Osteoblast (primary cell): ENCODE data around the gene ZMYND19. TPM values are rescaled to one million over a fixed set of nuclear protein-coding genes. Genes with fewer than 3 reads are reported as not detected.

ENCODE experiments used
- DNase-seq: peaks from one replicate; pipeline ENCODE4 v3.0.0; 2011; ENCODE audit warnings: low spot score, mixed read lengths; ENCODE audit not compliant: insufficient read length; ENCODE audit errors: missing footprints
- H2AFZ ChIP-seq: 2 replicates; pipeline ENCODE4 v1.6.0; 2011; ENCODE audit warnings: mild to moderate bottlenecking, low read length
- H3K27ac ChIP-seq: 2 replicates; pipeline ENCODE4 v1.5.1; 2011; ENCODE audit warnings: mild to moderate bottlenecking, low read depth, low read length, moderate library complexity
- H3K27me3 ChIP-seq: 2 replicates; pipeline ENCODE4 v1.6.0; 2012; ENCODE audit warnings: mild to moderate bottlenecking, control low read depth, inconsistent platforms, low read length, moderate library complexity; ENCODE audit not compliant: insufficient read depth
- H3K36me3 ChIP-seq: 2 replicates; pipeline ENCODE4 v1.5.1; 2011; ENCODE audit warnings: mild to moderate bottlenecking, low read length, control low read depth, moderate library complexity; ENCODE audit not compliant: insufficient read depth
- H3K4me1 ChIP-seq: 2 replicates; pipeline ENCODE4 v1.5.1; 2011; ENCODE audit warnings: mild to moderate bottlenecking, low read length, control low read depth, moderate library complexity; ENCODE audit not compliant: insufficient read depth
- H3K4me2 ChIP-seq: 2 replicates; pipeline ENCODE4 v1.6.0; 2011; ENCODE audit warnings: mild to moderate bottlenecking, low read length; ENCODE audit not compliant: insufficient read depth
- H3K4me3 ChIP-seq: fragments of 200-600 bp; sonication (generic); 3 replicates; pipeline ENCODE4 v1.5.1; 2012; ENCODE audit warnings: mild to moderate bottlenecking, low read length, inconsistent platforms; ENCODE audit not compliant: insufficient read depth
- H3K79me2 ChIP-seq: 2 replicates; pipeline ENCODE4 v1.6.0; 2012; ENCODE audit warnings: mild to moderate bottlenecking, low read length, control low read depth, inconsistent platforms; ENCODE audit not compliant: insufficient read depth
- H3K9me3 ChIP-seq: 2 replicates; pipeline ENCODE4 v1.5.1; 2011; ENCODE audit warnings: low read depth, low read length, control low read depth
- H4K20me1 ChIP-seq: 2 replicates; pipeline ENCODE4 v1.6.0; 2012; ENCODE audit warnings: mild to moderate bottlenecking, low read length, control low read depth; ENCODE audit not compliant: insufficient read depth
- total RNA-seq: library from RNA; depleted of rRNA; stranded (reverse); fragments of >200 nt; gene quantifications from 2 replicates; pipeline ENCODE4 v1.2.3, GENCODE V29; 2012
- TF ChIP-seq, protein P1 (sequence below): IDR thresholded peaks from 2 replicates; pipeline ENCODE4 v1.5.1; 2011; ENCODE audit warnings: mild to moderate bottlenecking, low read depth, low read length, moderate library complexity; ENCODE audit errors: extremely low read depth

Gene ZMYND19
- total RNA-seq, 1 donor: 10.5 TPM

DNA sequence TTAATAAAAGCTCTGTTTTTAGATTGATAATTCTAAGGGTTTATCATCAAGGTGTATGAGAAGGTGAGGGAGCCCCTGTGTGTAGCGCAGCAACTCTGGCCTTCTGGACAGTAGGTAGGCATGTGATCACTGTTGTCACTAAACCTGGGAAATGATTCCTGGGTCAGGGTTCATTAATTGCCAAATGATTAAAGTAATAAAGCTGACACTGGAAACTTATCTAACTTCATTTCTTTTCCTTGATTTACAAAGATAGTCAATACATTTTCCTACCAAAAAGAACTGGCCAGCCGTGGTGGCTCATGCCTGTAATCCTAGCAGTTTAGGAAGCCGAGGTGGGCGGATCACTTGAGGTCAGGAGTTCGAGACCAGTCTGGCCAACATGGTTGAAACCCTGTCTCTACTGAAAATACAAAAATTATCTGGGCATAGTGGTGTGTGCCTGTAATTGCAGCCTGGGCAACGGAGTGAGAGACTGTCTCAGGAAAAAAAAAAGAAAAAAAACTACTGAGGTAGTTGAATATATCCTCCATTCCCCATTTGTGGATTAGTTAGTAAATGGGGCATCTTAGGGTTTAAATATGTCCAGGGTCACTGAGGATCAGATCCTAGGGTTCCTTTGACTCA is 30.9 kb upstream of the ZMYND19 start:
- H3K4me3 ChIP-seq: no peak overlapping the region
- H3K79me2 ChIP-seq: peaks cover 81% of the 10 kb centered on the region
- H3K9me3 ChIP-seq: no peaks in the 10 kb centered on the region
- peaks cover under 1% of the 10 kb centered on the region for H3K36me3 ChIP-seq
- no peak overlapping the region for H3K27ac ChIP-seq
- H4K20me1 ChIP-seq: peaks cover 34% of the 10 kb centered on the region
- peaks cover 25% of the 10 kb centered on the region for H3K4me1 ChIP-seq
- H3K27me3 ChIP-seq: no peaks in the 10 kb centered on the region
- H2AFZ ChIP-seq: no peak overlapping the region
- H3K4me2 ChIP-seq: peak overlapping the region; percentile 80
- TF ChIP-seq, protein P1, sequence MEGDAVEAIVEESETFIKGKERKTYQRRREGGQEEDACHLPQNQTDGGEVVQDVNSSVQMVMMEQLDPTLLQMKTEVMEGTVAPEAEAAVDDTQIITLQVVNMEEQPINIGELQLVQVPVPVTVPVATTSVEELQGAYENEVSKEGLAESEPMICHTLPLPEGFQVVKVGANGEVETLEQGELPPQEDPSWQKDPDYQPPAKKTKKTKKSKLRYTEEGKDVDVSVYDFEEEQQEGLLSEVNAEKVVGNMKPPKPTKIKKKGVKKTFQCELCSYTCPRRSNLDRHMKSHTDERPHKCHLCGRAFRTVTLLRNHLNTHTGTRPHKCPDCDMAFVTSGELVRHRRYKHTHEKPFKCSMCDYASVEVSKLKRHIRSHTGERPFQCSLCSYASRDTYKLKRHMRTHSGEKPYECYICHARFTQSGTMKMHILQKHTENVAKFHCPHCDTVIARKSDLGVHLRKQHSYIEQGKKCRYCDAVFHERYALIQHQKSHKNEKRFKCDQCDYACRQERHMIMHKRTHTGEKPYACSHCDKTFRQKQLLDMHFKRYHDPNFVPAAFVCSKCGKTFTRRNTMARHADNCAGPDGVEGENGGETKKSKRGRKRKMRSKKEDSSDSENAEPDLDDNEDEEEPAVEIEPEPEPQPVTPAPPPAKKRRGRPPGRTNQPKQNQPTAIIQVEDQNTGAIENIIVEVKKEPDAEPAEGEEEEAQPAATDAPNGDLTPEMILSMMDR: peak; percentile 35
- peak; percentile 69 for DNase-seq

DNA sequence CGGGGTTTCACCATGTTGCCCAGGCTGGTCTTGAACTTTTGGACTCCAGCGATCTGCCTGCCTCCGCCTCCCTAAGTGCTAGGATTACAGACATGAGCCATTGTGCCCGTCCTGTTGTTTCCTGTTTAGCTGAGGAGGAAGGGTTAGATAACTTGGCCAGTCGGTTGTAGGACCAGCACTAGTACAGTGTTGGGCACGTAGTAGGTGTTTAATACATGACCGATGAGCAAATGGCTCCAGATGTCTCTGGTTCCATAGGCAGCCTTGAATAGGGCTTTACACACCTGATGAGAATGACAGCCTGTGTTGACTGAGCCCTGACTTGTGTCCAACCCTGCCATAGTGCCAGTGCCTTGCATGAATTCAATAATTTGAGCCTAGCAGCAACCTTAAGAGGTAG is 30.3 kb upstream of the ZMYND19 start:
- Histone ChIP-seq H3K79me2 (peaks cover 81% of the 10 kb centered on the region), H3K4me3 (no peak overlapping the region), H3K36me3 (peaks cover 7% of the 10 kb centered on the region), H3K27me3 (no peaks in the 10 kb centered on the region), H3K27ac (no peak overlapping the region), H4K20me1 (peaks cover 32% of the 10 kb centered on the region), H2AFZ (no peak overlapping the region), H3K4me1 (peaks cover 25% of the 10 kb centered on the region), H3K9me3 (no peaks in the 10 kb centered on the region), H3K4me2 (peak overlapping the region; percentile 80)
- TF ChIP-seq, protein P1: no peak
- peak; percentile 19 for DNase-seq

DNA sequence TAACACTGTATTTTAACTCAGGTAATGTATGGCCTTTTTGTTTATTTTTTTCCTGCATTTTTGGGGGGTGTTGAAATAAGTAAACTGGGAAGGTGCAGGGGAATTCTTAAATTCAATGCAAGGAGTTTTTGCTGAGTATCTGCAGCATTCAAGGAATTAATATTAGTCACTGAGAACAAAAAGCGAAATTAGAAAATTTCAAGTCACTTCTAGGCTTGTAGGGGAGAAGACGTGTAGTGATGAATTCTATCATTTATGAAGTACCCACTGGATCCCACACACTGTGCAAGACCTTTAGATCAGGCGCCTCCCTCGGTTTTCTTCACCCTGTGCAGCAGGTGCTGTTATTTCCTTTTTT is 29.7 kb upstream of the ZMYND19 start:
- no peaks in the 10 kb centered on the region for H3K9me3 ChIP-seq
- peak overlapping the region; percentile 84 for H3K4me3 ChIP-seq
- H3K27me3 ChIP-seq: no peaks in the 10 kb centered on the region
- H4K20me1 ChIP-seq: peaks cover 29% of the 10 kb centered on the region
- no peak overlapping the region for H2AFZ ChIP-seq
- peaks cover 25% of the 10 kb centered on the region for H3K4me1 ChIP-seq
- DNase-seq: peak; percentile 58
- peak overlapping the region; percentile 80 for H3K4me2 ChIP-seq
- peaks cover 9% of the 10 kb centered on the region for H3K36me3 ChIP-seq
- peaks cover 77% of the 10 kb centered on the region for H3K79me2 ChIP-seq
- H3K27ac ChIP-seq: peak overlapping the region; percentile 64
- TF ChIP-seq, protein P1: no peak

DNA sequence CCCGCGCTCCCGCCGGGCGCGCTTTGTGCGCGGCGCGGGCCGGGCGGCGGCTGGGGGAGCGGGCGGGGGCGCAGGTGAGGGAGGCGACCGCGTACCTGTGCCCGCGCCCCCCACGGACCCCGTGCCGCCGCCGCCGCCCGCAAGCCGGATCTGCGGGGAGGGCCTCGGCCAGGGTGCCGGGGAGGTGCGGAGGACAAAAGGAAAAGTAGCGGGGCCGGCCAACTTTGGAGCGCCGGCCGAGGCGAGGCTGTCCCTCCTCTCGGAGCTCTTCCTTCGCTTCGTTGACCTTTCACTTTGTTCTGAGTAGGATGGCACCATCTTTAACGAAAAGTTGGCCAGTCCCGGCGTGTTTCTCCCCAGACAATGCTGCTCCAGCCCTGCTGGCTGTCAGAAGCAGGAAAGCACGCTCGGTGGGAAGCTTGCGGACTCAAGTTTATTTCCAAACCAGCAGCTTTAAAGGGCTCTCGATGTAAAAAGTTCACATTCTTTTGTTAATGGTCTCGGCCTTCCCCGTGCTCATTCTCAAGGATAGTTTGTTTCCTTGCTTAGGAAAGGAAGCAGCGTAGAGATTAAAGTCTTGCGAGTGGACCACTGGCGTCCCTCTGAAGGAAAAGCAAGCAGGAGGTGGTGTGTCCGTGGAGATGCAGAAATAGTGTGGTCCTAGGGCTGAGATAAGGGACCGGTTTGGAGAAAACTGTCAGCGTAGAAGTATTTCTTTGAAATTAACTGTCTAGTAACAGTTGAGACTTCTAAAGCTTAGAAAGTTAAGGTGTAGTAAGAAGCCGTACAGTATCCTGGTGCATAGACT is 29.1 kb upstream of the ZMYND19 start:
- Histone ChIP-seq H3K9me3 (no peaks in the 10 kb centered on the region), H3K36me3 (peaks cover 9% of the 10 kb centered on the region), H3K4me2 (peak overlapping the region; percentile 80), H2AFZ (peak overlapping the region; percentile 79), H3K79me2 (peaks cover 71% of the 10 kb centered on the region), H3K27ac (peak overlapping the region; percentile 64), H3K27me3 (no peaks in the 10 kb centered on the region), H3K4me1 (peaks cover 25% of the 10 kb centered on the region), H4K20me1 (peaks cover 27% of the 10 kb centered on the region), H3K4me3 (peak overlapping the region; percentile 84)
- peak; percentile 98 for DNase-seq
- TF ChIP-seq, protein P1: no peak
